SH-SY5Y (cell line): ENCODE results near the gene RAPGEF5.

Experiments
- GATA2 ChIP-seq: IDR thresholded peaks from 2 replicates; pipeline ENCODE4 v1.6.1; 2011; ENCODE audit warnings: mild to moderate bottlenecking, low read depth, low read length
- GATA3 ChIP-seq: IDR thresholded peaks from 2 replicates; pipeline ENCODE4 v1.6.1; 2011; ENCODE audit warnings: low read depth, mild to moderate bottlenecking, low read length, moderate library complexity

RAPGEF5 gene

GRCh38 chr7:22363756-22364422 lies 6.9 kb upstream of the RAPGEF5 start:
- TF ChIP-seq GATA3 (no peak), GATA2 (no peak)

GRCh38 chr7:22361795-22362194 lies 4.8 kb upstream of the RAPGEF5 start:
- TF ChIP-seq GATA2 (no peak), GATA3 (no peak)

GRCh38 chr7:22361320-22361719 lies 4.4 kb upstream of the RAPGEF5 start:
- TF ChIP-seq GATA2: no peak
- TF ChIP-seq GATA3: no peak

- no peak for TF ChIP-seq GATA3
- no peak for TF ChIP-seq GATA2
Measured at GRCh38 chr7:22358820-22359697, 2.1 kb upstream of the RAPGEF5 start.

GRCh38 chr7:22357311-22358175 lies 589 bp upstream of the RAPGEF5 start:
- TF ChIP-seq GATA2 (no peak), GATA3 (no peak)

- TF ChIP-seq GATA3 (no peak), GATA2 (no peak)
Measured at GRCh38 chr7:22356010-22356691, 803 bp downstream of the RAPGEF5 start.

GRCh38 chr7:22355620-22356009 lies 1.3 kb downstream of the RAPGEF5 start:
- TF ChIP-seq GATA3: no peak
- TF ChIP-seq GATA2: no peak

GRCh38 chr7:22354462-22354861 lies 2.5 kb downstream of the RAPGEF5 start:
- TF ChIP-seq GATA2: no peak
- TF ChIP-seq GATA3: no peak

GRCh38 chr7:22352887-22353286 lies 4.1 kb downstream of the RAPGEF5 start:
- TF ChIP-seq GATA3 (no peak), GATA2 (no peak)

- TF ChIP-seq GATA3 (no peak), GATA2 (no peak)
Measured at GRCh38 chr7:22351878-22352277, 5.1 kb downstream of the RAPGEF5 start.

GRCh38 chr7:22351329-22351692 lies 5.6 kb downstream of the RAPGEF5 start:
- no peak for TF ChIP-seq GATA2
- TF ChIP-seq GATA3: no peak

- TF ChIP-seq GATA2: peak; percentile 92
- TF ChIP-seq GATA3: peak; percentile 90
Measured at GRCh38 chr7:22350466-22351328, 6.3 kb downstream of the RAPGEF5 start.

GRCh38 chr7:22348379-22348778 lies 8.6 kb downstream of the RAPGEF5 start:
- TF ChIP-seq GATA3 (no peak), GATA2 (no peak)
